WERI-Rb-1 (cell line): ENCODE measurements around the gene PASK.

Source experiments
- DNase-seq: peaks from one replicate; pipeline ENCODE4 v3.0.0-alpha.2; 2020
- H3K27ac ChIP-seq: fragments of 250-450 bp; sonication (Bioruptor Pico); 2 replicates; pipeline ENCODE4 v1.5.1; 2020; ENCODE audit warnings: mild to moderate bottlenecking, moderate library complexity
- H3K27me3 ChIP-seq: fragments of 250-450 bp; sonication (Bioruptor Pico); 2 replicates; pipeline ENCODE4 v1.5.1; 2021; ENCODE audit warnings: mild to moderate bottlenecking, low read depth, moderate library complexity; ENCODE audit not compliant: insufficient read depth, severe bottlenecking
- H3K36me3 ChIP-seq: fragments of 250-450 bp; sonication (Bioruptor Pico); 2 replicates; pipeline ENCODE4 v1.5.1; 2020; ENCODE audit warnings: mild to moderate bottlenecking, moderate library complexity
- H3K4me3 ChIP-seq: 2 replicates; pipeline ENCODE4 v1.5.1; 2011; ENCODE audit warnings: low read depth, mild to moderate bottlenecking, control low read depth, low read length
- H3K9me3 ChIP-seq: fragments of 250-450 bp; sonication (Bioruptor Pico); 2 replicates; pipeline ENCODE4 v1.5.1; 2021; ENCODE audit warnings: mild to moderate bottlenecking, moderate library complexity; ENCODE audit not compliant: severe bottlenecking
- TF ChIP-seq, protein P1 (sequence below): IDR thresholded peaks from 2 replicates; pipeline ENCODE4 v1.5.1; 2011; ENCODE audit warnings: low read depth, mild to moderate bottlenecking, control low read depth, inconsistent platforms, low read length

PASK gene

DNA sequence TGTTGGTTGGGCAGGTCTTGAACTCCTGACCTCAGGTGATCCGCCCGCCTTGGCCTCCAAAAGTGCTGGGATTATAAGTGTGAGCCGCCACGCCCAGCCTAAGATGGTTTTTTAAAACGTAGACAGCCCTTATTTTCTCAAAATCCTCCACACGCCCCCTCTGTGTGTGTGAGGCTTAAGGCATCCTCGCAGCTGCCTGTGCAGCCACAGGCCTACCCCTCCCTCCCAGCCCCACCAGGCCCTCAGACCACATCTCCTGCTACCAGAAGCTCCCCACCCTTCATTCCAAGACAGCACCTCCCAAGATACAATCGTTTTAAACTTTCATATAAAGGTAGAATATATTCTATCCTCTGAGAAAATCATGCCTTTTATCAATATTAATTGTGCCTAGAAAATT, 44.0 kb upstream of the PASK start:
- TF ChIP-seq, protein P1, sequence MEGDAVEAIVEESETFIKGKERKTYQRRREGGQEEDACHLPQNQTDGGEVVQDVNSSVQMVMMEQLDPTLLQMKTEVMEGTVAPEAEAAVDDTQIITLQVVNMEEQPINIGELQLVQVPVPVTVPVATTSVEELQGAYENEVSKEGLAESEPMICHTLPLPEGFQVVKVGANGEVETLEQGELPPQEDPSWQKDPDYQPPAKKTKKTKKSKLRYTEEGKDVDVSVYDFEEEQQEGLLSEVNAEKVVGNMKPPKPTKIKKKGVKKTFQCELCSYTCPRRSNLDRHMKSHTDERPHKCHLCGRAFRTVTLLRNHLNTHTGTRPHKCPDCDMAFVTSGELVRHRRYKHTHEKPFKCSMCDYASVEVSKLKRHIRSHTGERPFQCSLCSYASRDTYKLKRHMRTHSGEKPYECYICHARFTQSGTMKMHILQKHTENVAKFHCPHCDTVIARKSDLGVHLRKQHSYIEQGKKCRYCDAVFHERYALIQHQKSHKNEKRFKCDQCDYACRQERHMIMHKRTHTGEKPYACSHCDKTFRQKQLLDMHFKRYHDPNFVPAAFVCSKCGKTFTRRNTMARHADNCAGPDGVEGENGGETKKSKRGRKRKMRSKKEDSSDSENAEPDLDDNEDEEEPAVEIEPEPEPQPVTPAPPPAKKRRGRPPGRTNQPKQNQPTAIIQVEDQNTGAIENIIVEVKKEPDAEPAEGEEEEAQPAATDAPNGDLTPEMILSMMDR, result no peak
- no peaks in the 10 kb centered on the region for H3K9me3 ChIP-seq
- DNase-seq, result peak; percentile 3
- H3K4me3 ChIP-seq, result no peak overlapping the region
- no peaks in the 10 kb centered on the region for H3K36me3 ChIP-seq
- no peaks in the 10 kb centered on the region for H3K27me3 ChIP-seq
- no peak overlapping the region for H3K27ac ChIP-seq

DNA sequence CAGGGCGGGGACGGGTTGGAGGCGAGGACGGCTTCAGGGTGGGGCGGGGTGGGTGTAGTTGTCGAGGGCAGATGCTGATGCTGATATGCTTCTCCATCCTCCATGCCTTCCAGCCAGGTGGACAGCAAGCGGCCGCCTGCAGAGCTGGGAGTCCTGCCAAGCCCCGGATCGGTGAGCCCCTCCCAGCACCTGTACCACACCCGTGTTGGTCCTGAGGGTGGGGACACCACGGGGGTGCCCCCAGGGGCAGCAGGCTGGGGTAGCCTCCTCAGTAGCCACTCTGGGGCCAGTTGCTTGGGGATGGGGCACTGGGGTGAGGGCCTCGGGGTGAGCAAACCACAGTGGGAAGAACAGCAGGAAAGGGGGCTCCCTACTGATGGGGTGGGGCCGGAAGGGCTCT, 41.8 kb upstream of the PASK start:
- H3K27ac ChIP-seq, result no peak overlapping the region
- no peak overlapping the region for H3K4me3 ChIP-seq
- TF ChIP-seq, protein P1, result no peak
- H3K27me3 ChIP-seq, result no peaks in the 10 kb centered on the region
- no peaks in the 10 kb centered on the region for H3K36me3 ChIP-seq
- no peaks in the 10 kb centered on the region for H3K9me3 ChIP-seq
- no peak for DNase-seq

DNA sequence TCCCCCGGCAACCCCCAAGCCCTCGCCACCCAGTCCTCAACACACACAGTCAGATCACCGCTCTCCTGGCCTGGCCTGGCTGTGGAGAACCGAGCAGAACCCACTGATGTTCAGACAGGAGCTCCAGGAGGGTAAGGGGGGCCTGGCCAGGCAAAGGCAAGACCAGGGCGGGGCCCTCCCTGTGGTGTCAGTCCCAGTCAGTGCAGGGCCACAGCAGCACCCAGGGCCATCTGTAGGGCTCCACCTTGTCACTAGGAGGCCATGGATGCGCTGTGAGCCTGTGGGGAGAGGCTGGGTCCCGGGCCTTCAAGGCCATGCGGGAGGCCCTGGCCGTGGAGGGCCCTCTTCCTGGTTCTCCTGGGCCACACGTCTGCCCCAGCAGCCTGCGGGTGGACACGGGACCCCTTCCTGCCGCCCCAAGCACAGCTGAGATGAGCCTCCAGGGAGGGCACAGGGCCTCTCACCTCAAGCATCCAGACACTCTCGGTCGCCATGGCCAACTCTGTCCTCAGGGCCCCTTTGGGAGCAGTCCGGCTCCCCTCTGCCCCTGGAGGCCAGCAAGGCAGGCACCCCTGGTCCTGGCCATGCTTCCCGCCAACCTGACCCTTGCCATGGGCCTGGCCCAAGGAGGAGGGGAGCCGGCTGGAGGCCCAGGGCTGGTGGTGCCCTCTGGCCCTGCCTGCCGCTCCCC, 41.2 kb upstream of the PASK start:
- Histone ChIP-seq H3K36me3 (no peaks in the 10 kb centered on the region), H3K4me3 (no peak overlapping the region), H3K27me3 (no peaks in the 10 kb centered on the region), H3K9me3 (no peaks in the 10 kb centered on the region), H3K27ac (no peak overlapping the region)
- TF ChIP-seq, protein P1, result no peak
- DNase-seq, result no peak

DNA sequence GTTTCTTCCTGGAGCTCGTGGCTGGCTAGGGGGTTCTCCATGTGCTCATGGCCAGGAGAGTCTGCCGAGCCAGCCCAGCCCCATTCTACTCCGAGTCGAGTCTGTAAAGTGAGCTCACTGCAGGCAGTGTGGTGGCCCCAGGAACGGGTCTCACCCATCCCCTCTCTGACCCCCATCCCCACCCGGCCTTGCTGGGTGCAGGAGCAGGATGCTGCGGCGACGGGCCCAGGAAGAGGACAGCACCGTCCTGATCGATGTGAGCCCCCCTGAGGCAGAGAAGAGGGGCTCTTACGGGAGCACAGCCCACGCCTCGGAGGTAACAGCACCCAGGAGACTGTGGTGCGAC, 40.6 kb upstream of the PASK start:
- H3K4me3 ChIP-seq, result no peak overlapping the region
- no peak for DNase-seq
- H3K9me3 ChIP-seq, result no peaks in the 10 kb centered on the region
- no peaks in the 10 kb centered on the region for H3K36me3 ChIP-seq
- H3K27ac ChIP-seq, result no peak overlapping the region
- H3K27me3 ChIP-seq, result no peaks in the 10 kb centered on the region
- TF ChIP-seq, protein P1, result no peak

DNA sequence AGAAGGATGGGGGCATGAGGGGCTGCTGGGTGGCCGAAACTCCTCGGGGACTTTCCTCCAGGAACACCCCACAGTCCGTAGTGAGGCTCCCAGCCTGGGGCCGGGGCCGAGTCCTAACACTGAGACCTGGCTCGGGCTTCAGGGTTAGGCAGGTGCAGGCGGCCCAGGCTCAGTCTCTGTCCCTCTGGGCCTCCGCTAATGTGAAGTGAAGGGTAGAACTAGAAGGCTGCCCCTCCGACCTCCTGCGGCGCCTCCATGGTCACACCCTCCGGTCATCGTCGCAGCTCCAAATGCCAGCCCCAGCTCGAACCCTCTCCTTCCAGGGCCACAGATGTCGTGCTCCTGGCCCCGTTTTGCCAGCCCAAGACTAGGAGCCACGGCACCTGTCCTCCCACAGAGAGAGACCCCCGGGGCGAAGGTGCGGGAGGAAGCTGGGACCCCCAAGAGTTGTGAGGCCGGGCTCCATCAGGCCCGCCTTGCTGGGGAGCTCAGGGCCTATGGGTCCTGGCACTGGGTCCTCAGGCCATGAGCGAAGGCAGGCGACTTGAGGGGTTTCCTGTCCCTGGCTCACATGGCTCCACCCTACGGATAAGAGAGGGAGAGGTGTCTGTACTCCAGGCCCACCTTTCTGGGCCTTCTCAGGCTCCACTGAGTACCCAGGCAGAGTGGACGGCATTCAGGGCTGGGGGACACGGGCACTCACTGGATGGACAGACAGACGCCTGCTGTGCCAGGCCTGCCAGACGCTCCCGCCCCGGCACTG, 40.0 kb upstream of the PASK start:
- H3K27ac ChIP-seq, result no peak overlapping the region
- no peak for DNase-seq
- H3K4me3 ChIP-seq, result no peak overlapping the region
- no peaks in the 10 kb centered on the region for H3K9me3 ChIP-seq
- H3K36me3 ChIP-seq, result no peaks in the 10 kb centered on the region
- no peaks in the 10 kb centered on the region for H3K27me3 ChIP-seq
- TF ChIP-seq, protein P1, result no peak
